GM19193 (cell line): ENCODE measurements around the gene HIC1.

Source experiments
- POLR2A ChIP-seq: IDR thresholded peaks from 4 replicates; pipeline ENCODE4 v1.6.1; 2011; ENCODE audit not compliant: insufficient read depth, insufficient read length; ENCODE audit errors: extremely low read depth

The HIC1 gene

DNA sequence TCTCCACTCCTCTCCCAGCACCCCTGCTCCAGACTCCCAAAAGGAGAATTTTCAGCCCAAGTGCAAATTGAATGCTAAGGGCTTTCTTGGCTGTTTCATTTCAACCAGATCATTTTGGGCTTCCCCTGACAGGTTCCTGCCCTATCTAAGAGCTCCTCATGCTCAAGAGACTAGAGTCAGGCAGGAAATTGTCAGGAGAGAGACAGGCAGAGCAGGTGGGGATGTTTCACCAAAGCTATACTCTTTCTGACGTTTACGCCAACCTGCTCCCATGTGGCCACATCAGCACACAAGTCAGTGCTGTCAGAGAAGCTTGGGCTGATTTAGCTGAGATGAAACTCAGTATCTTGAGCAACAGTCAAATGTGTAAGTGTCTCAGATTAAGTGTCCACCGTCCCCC lies 31.4 kb downstream of the HIC1 start:
- no peak for TF ChIP-seq POLR2A

DNA sequence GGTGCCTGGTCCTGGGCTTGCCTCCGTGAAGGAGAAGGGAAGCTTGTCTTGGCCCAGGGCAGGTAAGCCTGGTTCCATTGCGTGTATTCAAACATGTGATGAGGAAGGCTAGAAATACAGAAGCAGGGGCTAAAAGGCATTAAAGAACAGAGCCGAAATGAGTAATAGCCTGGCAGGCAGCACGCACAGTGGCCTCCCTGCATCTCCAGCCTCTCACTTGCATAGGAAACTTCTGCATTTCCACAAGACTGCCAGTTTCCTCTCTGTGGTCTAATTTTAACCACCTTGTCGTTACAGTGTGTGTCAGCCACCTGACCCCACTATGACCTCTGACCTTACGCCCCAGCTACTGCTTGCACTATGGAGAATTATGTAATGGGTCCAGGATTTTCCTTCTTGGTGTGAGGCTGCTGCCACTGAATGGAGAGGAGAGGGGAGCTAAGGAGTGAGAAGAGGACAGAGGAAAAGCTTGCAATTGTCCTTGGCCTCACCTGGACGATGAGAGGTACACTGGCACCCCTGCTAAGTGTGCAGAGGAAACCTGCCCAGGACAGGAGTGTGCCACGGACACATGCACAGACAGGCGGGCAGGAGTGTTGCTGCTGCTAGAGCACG lies 32.8 kb downstream of the HIC1 start:
- TF ChIP-seq POLR2A, result peak; percentile 35

DNA sequence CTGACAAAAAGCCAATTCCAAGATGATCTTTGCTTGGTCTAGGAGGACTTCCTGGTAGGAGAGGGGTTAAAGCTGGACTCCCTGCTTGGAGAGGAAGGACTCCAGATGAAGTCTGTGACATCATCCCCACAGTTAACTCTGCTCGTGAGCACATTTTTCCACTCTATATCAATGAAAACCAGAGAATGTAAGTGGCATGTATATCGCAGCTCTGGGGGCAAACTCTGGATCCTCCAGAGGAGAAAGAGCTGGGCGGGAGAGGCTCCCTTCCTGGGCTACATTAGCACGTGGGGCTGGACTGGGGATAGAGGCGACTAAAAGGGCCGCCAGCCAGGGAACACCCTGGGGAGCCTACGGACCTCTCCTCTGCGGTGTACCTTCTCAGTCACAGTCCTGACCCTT lies 34.1 kb downstream of the HIC1 start:
- TF ChIP-seq POLR2A, result no peak

DNA sequence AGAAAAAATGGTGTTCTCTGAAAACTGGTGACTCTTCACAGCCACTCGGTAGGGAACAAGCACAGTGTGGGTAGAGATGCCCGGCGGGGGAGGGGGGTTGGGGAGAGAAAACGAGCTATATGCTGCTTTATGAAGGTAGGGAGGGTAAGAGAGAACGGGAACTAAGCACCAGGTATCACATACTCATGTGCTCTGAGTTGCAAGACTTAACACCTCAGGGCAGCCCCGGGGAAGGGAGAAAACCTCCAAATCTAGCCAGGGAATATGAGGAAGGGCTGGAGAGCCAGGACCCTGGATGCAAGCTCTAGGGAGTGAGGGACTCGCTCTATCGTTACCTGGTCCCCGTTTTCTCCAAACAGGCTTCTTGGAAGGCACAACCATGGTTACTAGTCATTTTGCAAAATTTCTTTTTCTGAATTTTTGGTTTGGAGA lies 35.3 kb downstream of the HIC1 start:
- TF ChIP-seq POLR2A, result no peak

DNA sequence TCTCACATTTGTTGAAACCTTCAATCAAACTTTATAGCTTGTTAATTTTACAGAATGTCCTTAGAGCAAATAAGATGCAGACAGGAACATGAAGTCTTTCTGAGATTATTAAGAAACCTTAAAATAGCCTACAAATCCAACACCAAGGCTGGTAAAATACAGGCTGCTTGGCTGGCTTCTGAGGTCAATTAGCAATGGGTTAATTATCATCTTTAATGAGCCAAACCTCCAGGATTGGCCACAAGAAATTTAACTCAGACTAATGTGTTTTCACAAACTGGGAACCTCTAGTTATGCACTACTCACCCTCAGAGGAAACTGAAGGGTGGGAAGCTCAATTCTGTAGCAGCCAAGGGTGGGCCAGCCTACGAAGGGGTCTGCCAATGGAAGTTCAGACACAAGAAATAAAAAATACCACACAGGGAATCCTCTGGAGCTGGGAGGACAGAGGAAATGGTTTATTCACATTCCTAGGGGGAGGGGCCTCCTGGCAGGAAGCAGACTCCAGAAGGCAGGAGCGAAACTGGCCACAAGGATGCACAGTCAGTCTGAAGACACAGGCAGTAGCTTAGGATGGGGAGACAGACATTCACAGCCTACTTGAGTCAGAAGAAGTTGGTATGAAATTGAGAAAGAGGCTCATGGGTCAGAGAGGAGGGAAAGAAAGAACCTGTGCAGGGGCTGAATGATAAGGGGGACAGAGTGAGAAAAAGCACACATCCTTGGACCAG lies 36.1 kb downstream of the HIC1 start:
- TF ChIP-seq POLR2A, result peak; percentile 16

GRCh38 chr17:2092253-2092652 lies 37.4 kb downstream of the HIC1 start:
- TF ChIP-seq POLR2A, result no peak

GRCh38 chr17:2093349-2093748 lies 38.4 kb downstream of the HIC1 start:
- no peak for TF ChIP-seq POLR2A

DNA sequence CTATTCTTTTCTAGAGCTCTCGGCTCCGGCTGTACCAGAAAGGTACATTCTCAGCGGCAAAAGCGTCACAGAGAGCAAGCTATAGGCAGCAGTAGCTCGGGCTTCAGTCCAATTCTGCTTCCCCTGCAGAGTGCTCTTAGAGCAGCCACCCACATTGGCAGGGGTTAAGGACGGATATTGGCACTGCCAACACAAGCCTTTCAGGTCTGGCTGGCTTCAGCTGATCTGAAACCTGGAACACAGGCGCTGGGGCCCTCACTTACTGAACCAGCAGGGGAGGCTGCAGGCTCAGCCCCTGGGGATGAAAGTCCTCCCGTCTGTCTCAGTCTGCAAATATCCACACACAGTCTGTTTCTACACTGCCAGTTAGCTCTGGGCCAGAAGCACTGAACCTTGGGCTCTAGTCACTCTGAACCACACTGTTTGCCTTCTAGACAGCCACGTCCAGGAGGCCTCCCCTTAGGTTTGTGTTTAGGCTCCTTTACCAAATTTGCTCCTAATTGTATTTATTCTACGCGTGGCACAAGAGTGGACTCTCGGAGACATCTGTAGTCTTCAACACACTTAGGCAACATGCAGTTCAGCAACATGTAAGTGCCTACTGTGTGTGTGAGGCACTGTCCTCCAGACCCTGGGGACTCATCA lies 40.1 kb downstream of the HIC1 start:
- no peak for TF ChIP-seq POLR2A

DNA sequence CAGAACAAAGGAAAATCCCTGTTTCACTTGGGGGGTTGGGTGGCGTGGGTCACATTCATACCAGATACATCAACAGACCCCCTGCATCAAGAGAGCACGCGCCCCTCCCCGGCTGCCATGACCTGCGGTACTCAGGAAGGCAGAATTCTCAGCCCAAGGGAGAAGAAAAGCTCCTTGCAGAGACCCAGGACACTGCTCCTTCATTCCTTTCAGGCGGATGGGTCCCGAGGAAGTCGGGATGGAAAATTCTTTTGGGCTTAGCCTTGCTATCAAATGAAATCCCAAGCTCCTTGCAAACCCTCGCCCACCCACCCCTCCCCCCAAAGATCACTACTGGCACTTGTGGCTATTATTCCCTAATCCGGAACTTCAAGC lies 40.6 kb downstream of the HIC1 start:
- no peak for TF ChIP-seq POLR2A

DNA sequence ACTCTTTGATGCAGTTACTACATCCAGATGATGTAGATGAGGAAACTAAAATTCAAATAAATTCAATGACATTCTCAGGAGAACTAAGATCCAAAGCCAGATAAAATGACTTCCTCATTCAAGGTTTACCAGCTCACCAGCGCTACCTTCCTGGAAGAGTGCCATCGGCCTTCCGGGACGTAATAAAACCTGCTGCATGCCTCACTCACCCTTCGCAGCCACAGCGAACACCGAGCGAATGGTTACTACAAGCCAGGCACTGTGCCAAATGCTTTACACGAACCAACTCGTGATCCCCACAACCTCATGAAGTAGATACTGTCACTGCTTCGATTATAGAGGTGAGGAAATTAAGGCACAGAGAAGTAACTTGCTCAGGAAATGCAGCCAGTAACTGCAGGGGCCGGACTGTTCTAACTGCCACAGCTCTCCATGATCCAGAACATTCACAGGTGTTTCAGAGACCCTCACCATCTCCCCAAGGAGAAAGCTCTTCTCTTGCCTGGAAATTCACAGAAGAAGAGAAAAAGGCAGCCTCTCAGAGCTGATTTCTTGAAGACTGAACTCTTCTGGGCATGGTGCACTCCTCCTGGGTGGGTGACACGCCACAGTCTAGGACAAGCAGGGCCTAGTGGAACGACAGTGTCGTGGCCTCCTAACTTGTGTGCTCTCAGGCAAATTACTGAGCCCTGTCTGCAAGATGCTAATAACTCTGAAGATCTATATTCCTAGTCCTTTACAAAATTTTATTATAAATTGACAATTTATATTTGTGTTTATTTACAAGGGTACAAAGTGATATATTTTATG lies 46.8 kb downstream of the HIC1 start:
- no peak for TF ChIP-seq POLR2A

- no peak for TF ChIP-seq POLR2A
Observed at GRCh38 chr17:2102931-2103809, 48.3 kb downstream of the HIC1 start.

DNA sequence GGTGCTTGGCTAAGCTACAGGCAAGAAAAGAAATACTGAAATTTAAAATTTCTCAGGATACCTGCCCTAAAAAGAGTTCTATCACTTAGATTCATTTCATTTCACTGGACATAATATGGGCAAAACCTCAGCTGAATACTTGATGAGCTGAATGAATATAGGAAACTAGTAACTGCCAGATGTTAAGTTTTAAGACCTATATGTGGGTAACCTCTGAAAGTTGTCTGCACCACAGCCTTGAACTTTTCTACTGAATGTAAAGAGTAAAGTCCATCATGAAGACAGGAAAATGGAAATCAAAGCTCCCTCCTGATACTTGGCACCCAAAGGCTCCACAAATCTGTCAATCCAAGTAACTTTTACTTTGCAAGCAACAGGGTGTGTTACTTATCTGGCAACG lies 50.8 kb downstream of the HIC1 start:
- no peak for TF ChIP-seq POLR2A

GRCh38 chr17:2106308-2106955 lies 51.5 kb downstream of the HIC1 start:
- TF ChIP-seq POLR2A, result no peak

- no peak for TF ChIP-seq POLR2A
Observed at GRCh38 chr17:2107050-2107449, 52.1 kb downstream of the HIC1 start.
